ENCODE measurements around the gene PRR5L.
A peak's percentile ranks its signal among the peaks of the same experiment; 100 is the strongest.

Gene PRR5L

DNA sequence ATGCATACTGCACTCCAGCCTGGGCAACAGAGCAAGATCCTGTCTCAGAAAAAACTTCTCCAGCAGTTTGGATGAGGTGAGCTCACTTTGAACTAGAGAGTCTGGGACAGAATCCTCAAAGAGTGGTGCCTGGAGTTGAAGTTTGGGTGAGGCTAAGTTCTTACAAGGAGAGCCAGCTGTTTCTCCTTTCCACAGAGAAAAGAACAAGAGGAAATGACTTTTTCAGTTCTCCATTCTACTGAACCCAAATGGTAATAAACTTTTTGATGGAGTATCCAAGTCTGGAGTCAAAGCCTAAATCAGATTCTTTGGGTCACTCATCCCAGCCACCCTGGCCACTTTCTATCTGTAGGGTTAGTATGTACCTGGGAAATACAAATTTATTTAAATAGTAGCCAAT lies 111.3 kb downstream of the PRR5L start:
- DNase-seq: no peak

DNA sequence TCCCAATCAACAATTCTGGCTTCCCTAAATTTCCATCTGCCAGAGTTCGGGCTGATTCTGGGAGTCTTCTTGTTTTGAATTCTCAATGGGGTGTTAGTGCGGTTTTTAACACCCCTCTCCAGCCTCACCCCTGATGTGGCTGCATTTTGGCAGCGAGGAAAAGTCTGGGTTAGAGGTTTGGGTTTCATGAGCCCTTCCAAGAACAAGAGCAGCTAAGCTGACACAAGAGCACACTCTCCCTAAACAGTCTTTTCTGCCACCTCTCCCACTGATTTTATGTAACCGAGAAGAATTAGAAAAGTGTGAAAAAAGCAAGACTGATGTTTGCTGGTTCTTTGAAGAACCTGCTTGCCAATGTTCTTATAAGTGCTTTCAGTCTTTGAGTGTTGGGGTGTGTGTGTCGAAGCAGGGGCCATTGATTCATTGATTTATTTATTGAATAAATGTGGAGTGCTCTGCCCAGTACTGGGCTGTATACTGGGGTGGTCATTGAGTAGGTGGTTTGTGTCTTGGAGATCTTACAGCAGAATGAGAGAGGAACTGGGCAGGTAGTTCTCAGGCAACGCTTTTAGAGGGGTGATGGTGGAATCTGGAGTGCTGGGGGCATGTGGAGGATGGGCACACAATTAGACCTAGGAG lies 112.5 kb downstream of the PRR5L start:
- no peak for DNase-seq

DNA sequence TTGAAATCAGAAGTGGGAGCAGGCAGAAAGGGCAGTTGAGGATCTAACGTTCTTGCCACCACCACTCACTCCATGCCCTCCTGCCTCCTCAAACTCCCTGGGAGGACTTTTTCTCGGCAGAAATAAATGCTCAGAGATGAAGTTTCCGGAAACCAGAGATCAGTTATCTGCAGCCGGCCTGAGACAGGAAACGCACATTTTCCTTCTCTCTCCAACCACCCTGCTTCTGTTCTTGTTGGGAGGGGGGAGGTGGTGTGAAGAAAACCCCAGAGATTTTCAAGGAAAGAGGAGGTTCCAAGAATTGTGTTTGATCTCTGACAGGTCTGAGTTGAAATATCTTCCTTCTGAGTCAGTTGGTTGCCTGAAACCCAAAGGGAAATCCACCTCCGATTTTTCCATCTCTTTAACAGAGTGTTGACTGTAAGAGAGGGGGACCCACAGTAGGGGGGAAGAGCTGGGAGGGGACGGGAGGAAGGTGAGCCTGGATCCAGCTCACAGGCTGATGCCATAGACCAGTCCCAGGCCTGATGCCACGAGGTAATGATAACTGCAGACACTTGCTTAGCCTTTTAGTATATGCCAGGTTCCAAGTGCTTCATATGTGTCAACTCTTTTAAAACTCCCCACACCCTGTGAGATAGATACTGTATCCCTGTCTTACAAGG lies 113.2 kb downstream of the PRR5L start:
- no peak for DNase-seq

DNA sequence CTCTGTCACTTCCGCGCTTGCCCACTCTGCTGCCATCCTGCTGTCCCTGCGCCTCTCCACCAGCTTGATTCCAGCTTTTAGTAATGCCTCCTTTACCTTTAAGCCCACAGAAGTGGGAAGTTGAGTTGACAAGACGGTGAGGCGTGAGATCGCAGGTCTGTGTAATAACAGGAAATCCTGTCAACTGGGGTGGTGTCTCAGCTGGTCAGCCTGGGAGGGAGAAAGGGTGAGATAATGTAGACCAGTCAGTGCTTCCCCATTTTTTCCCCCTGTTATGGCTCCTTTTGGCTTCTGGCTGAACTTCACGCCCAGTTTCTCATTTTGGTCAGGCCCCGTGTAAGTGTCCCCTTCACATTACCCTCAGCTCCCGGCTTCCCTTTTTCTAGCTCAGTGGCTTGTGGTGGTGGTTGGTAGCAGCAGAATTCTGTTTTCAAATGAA lies 115.1 kb downstream of the PRR5L start:
- DNase-seq: no peak

DNA sequence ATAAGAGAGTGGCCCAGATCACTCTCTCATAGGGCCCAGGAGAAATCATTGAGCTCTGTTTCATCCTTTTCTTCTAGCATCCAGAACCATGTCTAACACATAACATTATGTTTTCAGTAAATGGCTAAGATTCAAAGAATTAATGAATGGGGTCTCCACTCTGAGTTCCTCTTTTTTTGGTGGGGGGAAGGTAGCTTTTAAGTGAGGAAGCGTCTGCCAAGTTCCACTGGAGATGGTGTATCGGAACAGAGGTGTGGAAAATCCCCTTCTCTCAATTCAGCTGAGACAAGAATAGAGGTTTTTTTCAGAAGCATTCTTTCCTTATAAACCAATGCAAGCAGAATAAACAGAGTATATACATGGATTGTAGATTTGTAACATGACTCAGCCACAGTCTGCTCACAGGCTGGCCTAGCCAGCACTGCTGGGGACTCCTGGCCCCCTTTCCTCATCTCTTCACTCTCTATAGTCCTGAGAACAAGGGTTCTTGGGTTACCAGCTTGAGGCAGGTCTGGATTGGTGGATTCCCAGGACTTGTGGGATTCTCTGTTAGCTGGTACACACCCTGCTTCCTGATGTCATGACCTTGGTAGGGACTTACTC lies 116.8 kb downstream of the PRR5L start:
- no peak for DNase-seq

DNA sequence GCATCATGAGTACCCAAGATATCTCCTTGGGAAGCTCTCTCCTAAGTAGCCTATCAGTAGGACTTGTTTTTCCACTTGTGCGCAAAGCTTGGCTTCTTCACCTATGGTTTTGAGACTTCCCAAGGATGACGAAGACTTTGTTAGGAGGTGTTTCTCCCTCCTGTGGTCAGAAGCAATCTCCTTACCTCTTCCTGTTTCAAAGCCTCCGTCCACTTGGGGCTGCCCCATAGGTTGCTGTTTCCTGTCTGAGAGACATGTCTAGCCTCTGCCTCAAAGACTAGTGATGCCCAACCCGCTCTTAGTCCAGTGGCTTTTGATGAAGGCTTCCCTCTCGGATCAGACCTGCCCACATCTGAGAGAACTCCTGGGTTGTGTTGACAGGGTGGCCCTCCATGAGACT lies 121.1 kb downstream of the PRR5L start:
- DNase-seq: no peak

DNA sequence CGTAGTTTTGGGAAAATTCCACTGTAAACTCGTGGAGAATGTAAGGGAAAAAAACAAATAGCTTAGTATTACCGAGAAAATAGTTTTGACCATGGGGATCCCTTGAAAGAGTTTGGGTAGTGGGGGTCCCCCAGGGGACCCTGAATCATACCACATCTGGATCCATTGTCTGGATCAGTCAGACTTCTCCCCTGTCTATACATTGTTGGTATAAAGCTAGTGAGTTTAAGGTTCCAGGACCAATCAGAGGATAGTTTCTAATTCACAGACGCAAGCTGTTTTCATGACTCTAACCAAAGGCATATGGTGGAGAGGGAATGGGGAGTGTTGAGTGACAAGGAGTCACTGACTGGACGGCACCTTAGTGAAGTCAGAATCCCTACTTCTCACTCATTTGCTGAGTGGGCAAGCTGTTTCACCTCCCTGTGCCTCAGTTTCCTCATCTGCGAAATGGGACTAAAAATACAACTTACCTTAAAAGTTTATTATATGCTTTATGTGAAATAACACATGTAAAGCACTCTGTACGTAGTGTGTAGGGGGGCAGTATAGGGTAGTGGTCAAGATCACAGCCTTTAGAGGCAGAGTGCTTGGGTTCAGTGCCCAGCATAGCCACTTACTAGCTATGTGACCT lies 123.8 kb downstream of the PRR5L start:
- DNase-seq: no peak

DNA sequence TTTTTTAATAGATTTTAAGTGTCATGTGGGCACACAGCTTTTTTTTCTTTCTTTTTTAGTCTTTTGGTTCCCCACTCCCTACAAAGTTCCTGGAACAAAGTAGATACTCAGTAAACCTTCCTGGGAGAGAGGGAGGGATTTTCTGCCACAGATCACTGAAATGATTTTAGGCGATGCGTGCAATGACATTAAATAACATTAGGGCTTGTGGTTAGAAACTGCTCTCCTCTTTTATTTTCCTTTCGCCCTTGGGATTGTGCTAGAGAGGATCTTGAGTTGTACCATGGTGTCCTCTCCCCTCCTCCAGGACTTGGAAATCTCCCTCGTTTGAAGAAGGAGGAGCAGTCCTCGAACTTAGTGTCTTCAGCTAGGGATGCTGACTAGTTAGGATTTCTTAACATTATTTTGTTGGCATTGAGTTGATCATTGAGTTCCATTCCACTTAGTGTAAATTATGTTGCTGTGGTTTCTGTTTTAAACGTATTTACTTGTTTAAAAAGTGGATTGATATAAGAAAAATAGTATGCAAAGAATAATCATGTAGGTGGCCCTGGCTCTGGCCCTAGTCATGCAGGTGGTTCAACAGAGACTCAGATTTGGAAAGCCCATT lies 125.6 kb downstream of the PRR5L start:
- DNase-seq: no peak

DNA sequence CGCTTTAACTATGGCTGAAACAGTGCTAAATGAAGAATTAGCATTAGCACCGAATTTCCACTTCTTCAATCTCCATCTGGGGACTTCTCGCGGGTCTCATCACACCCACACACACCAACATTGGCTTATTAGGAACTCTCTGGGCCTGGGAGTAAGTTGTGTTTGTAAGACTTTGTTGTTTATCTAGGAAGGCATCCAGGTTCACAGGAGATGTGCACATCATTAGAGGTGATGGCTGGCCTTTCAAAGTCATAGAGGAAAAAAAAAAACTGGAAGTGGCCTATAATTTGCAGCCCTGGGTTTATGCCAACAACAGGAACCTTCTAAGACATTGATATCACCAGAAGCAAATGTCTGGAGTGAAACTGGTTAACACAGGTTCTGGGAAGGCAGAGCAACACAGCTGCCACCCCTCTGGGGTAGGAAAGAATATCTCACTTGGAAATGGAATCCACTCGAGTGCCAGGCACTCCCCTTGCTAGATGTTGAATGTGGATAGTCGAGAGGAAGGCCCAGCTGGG lies 129.5 kb downstream of the PRR5L start:
- no peak for DNase-seq

DNA sequence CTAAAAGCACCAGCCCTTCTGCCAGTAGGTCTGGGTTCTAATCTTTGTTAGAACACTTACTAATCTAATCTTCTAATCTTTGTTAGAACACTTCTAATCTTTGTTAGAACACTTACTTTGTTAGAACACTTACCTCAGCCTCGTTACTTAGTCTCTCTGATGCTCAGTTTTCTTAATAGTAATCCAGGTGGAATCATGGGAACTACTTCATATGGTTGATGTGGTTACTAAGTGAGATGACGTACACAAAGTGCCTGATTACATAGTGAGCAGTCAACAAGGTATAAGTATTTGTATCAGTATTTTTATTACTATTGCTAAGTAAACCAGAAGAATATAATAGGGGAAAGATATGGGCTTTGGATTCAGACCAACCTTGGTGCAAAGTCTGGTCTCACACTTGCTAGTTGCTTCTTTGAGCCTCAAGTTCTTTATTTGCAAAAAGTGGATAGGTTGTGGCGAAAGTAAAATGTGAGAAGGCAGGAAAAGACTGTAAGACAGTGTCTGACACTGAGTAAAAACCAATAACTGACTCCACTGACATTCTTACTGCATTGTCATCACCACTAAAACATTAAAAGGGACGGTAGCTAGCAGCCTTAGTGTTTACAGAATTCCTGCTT lies 130.2 kb downstream of the PRR5L start:
- no peak for DNase-seq

DNA sequence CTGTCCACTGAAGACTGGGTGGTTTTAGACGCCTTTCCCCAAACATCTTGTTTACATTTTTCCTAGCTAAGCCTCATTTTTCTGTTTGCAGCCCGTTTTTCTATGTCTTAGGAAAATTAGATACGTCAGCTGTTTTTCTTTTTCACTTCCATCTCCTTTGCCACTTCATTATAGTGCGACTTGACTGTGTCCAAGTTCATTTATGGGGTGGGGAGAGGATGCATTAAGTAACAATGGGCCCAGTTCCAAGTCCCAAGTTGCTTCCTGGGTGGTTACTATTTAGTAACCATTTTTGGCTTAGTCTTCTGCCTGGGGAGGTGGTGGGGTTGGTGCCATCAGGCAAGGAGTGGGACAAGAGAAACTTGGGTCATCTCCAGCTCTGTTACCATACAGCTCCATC lies 131.0 kb downstream of the PRR5L start:
- no peak for DNase-seq

DNA sequence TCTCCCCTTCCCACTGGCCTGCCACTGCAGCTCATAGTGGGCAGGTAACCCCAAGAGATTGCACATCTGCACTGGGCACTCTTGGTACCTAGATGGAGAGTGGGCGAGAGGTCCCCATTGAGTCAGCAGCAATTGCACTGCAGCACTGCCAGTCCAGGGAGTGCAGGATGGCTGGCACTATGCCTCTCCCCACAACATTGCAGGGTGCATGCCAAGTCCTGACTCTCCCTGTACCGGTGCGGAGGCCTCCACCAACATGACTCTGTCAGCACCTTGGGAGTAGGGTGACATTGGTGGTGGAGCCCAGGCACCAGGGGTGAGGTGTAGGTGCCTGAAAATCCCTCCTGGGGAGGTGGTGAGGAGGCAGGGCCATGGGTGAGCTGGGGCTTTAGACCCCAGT lies 131.8 kb downstream of the PRR5L start:
- no peak for DNase-seq

DNA sequence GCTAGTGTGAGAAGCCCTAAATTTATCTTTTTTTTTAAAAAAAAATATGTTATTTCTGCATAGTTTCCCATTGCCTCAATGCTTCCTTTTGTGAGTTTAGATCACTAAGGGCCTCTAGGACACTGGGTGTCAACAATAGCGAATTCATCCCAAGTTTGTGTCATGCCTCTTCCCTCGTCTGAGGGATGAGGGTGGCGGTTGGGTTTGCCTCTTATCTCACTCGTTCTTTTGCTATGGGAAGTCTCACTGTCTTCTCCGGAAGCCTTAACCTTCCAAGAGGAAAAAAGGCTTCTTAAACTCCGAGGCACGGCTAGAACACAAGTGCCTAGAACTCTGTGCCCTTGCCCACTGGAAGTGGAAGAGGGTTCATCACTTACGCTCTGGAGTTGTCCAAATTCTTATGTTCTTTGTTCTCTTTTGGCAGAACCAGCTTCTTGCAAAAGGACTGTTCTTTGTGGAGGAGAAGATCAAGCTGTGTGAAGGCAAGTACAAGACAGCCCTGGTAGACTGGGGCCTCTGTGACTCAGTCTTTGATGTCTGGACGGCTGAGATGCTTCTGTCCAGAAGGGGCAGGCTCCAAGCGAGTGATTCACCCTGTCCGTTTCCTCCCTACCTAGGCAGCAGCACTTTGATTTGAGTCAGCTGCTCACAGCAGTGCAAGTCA lies 135.5 kb downstream of the PRR5L start:
- DNase-seq: peak; percentile 33 to 39

DNA sequence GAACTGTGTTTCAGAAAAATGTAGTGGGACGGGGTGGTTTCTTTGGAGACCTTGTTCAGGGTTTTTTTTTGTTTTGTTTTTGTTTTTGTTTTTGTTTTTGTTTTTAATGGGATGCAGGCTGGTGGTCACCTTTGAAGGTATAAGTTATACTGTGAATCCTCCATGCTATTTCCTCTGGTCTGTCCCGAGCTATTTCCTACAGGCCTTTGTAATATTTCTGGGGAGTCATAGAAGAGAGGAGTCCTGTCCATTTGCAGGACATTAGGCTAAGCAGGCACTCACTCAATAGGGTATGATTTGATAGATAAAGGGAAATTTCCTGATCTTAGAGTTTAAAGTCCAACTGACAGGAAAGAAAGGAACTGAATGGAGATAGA lies 136.0 kb downstream of the PRR5L start:
- DNase-seq: no peak

DNA sequence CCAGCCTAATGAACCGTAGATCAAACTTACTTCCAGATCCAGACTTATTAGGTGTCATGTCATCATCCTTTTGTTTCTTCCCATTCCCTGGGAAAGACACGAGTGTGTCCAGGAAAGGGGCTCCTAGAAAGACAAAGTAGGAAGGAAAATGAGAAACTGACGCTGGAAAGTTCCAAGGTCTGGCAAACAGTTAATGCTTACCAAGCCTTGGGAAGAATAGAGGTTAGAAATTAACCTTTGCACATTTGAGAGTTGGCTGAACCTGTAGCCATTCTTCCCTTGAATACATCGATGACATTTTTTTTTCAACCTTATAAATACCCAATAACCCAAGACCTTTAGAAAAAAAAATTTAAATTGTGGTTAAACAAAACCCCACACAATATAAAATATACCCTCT lies 136.7 kb downstream of the PRR5L start:
- DNase-seq: no peak

DNA sequence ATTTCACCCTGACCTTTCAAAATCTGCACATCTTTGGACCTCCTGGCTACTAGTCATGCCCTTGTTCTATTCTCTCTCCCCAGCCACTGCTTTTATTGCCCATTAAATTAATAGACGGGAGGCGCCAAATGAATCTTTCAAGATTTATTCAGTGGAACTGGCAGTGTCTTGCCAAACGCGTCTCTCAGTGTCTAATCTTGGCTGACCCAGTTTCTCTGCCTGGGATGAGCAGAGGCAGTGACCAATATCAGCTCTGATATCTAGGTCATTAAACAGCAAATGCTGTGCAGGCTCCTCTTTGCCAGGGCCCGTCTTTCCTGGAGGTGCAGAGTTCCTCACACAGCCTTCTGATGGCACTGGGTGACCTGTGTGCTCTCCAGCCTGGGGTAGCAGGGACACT lies 140.0 kb downstream of the PRR5L start:
- DNase-seq: no peak

DNA sequence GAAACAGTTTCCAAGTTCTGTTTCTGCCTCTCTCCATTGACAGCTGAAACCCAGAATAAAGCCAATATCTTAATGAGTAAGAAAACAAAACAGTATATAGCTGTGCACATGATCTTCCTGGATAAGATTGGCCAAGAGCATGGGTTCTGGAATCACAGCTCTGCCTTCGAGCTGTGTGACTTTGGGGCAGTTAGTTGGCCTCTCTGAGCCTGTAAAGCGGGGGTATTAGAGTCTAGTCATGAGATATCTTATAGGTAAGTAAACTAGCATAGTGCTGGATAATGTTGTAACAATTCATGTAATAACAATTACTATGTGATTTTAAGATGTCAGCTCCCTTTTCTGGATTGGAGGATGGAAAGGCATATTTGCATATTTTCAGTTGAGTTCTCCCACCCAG lies 140.5 kb downstream of the PRR5L start:
- DNase-seq: no peak

DNA sequence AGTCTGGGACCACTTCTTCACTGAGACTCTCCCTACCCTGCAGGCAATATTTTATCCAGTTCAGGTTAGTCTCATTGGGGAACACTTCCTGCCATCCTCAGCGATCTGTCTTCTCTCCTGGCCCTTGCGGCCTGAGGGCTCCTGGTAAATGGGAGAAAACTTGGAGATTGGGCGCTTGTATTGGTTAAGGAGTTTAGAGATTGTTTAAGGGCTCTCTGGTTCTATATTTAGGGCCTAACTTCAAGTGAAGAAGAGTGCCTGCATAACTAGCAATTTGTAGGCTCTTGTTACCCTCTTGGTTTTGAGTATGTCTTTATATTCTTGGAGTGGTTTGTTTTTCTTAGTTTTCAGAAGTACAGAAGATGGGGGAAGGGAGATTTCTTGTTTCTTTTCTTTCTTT lies 141.3 kb downstream of the PRR5L start:
- no peak for DNase-seq

DNA sequence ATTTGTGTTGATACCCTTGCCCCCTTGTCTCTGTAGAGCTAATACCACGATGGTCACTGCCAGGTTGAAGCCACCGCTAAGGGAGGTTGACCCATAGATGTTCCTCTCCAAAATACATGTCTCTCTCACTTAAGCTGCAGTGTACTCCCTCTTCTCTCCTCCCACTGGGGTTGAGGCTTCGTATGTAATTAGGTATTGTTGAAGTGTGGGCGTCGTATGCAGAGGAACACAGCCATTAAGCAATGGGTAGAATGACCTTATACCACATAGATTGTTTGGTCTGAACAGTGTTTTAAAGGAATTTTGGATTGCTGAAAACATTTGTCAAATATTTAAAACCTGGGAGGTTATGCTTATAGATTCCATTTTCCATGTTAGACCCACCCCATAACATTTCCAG lies 142.0 kb downstream of the PRR5L start:
- DNase-seq: no peak

DNA sequence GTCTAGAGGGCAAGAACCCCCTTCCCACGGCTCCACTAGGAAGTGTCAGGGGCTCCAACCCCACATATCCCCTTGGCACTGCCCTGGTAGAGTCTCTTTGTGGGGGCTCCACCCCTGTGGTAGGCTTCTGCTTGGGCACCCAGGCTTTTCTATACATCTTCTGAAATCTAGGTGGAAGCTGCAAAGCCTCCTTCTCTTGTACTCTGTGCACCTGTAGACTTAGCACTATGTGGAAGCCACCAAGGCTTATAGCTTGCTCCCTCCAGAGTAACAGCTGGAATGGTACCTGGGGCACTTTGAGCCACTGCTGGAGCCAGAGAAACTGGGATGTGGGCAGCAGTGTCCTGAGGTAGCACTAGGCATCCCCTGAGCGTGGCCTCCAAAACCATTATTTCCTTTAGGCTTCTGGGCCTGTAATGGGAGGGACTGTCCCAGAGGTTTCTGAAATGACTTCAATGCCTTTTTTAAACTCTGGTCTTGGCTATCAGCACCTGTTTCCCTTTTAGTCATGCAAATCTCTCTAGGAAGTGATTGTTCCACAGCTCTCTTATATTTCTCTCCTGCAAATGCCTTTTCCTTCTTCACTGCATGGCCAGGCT lies 145.6 kb downstream of the PRR5L start:
- no peak for DNase-seq

DNA sequence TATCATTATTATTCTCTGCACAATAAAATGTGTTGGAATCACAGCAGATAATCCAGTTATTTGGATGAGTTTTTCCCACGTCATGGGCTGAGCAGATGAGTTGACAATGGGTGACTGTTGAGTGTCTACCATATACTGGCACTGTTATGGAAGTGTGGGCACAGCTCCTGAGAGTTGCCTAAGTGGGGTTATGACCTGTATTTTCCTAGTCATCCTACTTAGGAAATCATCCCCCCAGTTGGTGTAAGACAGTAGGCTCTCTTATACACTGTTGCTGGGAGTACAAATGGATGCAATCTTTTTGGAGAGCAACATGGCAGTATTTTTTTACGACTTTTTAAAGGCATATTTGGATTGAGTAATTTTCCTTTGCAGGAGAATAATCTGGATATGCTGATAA lies 147.6 kb downstream of the PRR5L start:
- DNase-seq: no peak

DNA sequence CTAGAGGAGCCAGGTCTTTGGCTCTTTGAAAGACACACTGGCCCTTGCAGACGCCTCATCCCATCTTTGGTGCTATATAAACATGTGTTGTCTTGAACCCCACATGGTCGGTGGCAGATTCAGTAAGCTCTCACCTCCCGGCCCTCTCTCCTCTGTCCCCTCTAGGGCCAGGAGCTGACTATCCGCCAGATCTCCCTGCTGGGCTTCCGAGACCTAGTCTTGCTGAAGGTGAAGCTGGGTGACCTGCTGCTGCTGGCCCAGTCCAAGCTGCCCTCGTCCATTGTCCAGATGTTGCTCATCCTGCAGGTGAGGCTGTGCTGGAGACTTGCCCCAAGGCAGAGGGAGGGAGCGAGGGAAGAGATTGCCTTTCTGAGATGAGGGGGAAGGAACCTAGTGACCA lies 150.0 kb downstream of the PRR5L start:
- DNase-seq: no peak

Measured in stimulated activated CD4-positive, alpha-beta T cell treated with anti-CD3 and anti-CD28 coated beads, Interleukin-2, amount 100 ng/mL, for 48 hours (primary cell).